GM10266 (cell line): ENCODE data around the gene OR2T1.
"Not testable (repeated sequence)": the region's sequence is repeated elsewhere in the genome, so short reads cannot be mapped to it uniquely, and the experiment has no call there.

ENCODE experiments used
- DNase-seq: peaks from one replicate; pipeline ENCODE4 v3.0.0; 2012; ENCODE audit errors: extremely low spot score

OR2T1 gene

GRCh38 chr1:248453619-248454018, 50.8 kb downstream of the OR2T1 start:
- DNase-seq, result not testable (repeated sequence)

DNA sequence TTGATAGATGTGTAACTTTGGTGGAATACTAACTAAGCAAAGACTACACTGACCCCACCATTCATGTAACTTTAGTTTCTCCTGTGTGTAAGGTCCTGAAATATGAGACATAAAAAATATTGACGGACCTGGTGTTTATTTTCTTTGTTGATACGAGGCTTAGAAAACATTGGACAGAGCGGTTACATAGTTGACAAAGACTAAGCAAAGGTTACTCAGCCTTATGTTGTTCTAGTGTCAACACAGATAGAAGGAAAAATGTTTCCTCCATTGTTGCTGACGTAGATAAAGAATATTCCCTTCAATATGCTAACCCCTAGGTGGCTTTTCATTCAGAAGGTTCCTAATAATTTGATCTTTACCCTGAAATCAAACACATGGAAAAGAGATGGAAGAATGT, 52.2 kb downstream of the OR2T1 start:
- not testable (repeated sequence) for DNase-seq

- DNase-seq, result not testable (repeated sequence)
Measured at GRCh38 chr1:248456635-248457034, 53.8 kb downstream of the OR2T1 start.
